Hepatocyte (in vitro differentiated cells): ENCODE measurements around the gene YEATS2. TPM values are rescaled to one million over a fixed set of nuclear protein-coding genes. Genes with fewer than 3 reads are reported as not detected.

Source experiments
- DNase-seq: peaks from one replicate; pipeline ENCODE4 v3.0.0-alpha.2; 2016; ENCODE audit warnings: low spot score
- H2AFZ ChIP-seq: fragments of 200-600 bp; sonication (generic); 2 replicates; pipeline ENCODE4 v1.6.0; 2016; ENCODE audit warnings: antibody characterized with exemption, mild to moderate bottlenecking
- H3K27ac ChIP-seq: fragments of 200-600 bp; sonication (generic); 2 replicates; pipeline ENCODE4 v1.5.1; 2016; ENCODE audit warnings: mild to moderate bottlenecking
- H3K27me3 ChIP-seq: fragments of 200-600 bp; sonication (generic); 2 replicates; pipeline ENCODE4 v1.6.1; 2016
- H3K36me3 ChIP-seq: fragments of 200-600 bp; sonication (generic); replicated peaks from 2 replicates; pipeline ENCODE4 v1.5.1; 2016; ENCODE audit warnings: low read depth; ENCODE audit not compliant: insufficient read depth
- H3K4me1 ChIP-seq: fragments of 200-600 bp; sonication (generic); 2 replicates; pipeline ENCODE4 v1.5.1; 2016; ENCODE audit warnings: mild to moderate bottlenecking, moderate library complexity; ENCODE audit not compliant: insufficient read depth
- H3K4me2 ChIP-seq: fragments of 200-600 bp; sonication (generic); 2 replicates; pipeline ENCODE4 v1.6.0; 2016
- H3K4me3 ChIP-seq: fragments of 200-600 bp; sonication (generic); 2 replicates; pipeline ENCODE4 v1.5.1; 2016; ENCODE audit warnings: mild to moderate bottlenecking
- H3K79me2 ChIP-seq: fragments of 200-600 bp; sonication (generic); 2 replicates; pipeline ENCODE4 v1.6.0; 2017; ENCODE audit warnings: mild to moderate bottlenecking
- H3K9me2 ChIP-seq: fragments of 200-600 bp; sonication (generic); replicated peaks from 2 replicates; pipeline ENCODE4 v1.6.0; 2017; ENCODE audit warnings: mild to moderate bottlenecking; ENCODE audit not compliant: insufficient read depth
- H3K9me3 ChIP-seq: fragments of 200-600 bp; sonication (generic); 2 replicates; pipeline ENCODE4 v1.5.1; 2016; ENCODE audit warnings: low read depth, mild to moderate bottlenecking
- H4K20me1 ChIP-seq: fragments of 200-600 bp; sonication (generic); 2 replicates; pipeline ENCODE4 v1.6.0; 2016; ENCODE audit warnings: mild to moderate bottlenecking; ENCODE audit not compliant: insufficient read depth, poor library complexity, severe bottlenecking
- EZH2 ChIP-seq: fragments of 200-600 bp; sonication (generic); IDR thresholded peaks from 2 replicates; pipeline ENCODE4 v1.6.1; 2016; ENCODE audit warnings: antibody characterized with exemption, mild to moderate bottlenecking, borderline replicate concordance
- EZH2phosphoT487 ChIP-seq: fragments of 200-600 bp; sonication (generic); IDR thresholded peaks from one replicate; pipeline ENCODE4 v1.6.1; 2018; ENCODE audit warnings: antibody characterized with exemption, mild to moderate bottlenecking, low read depth, moderate library complexity; ENCODE audit not compliant: unreplicated experiment, severe bottlenecking
- WGBS: methylation state at CpG from one replicate; pipeline ENCODE4 v1.1.6; 2016; ENCODE audit warnings: low lambda C conversion rate; ENCODE audit errors: missing lambda C conversion rate; 5-methylcytosine and 5-hydroxymethylcytosine counted together
- polyA plus RNA-seq: library from polyadenylated mRNA; unstranded; fragments of >200 nt; fragmentation: Nextera tagmentation; extraction: Ambion mirVana; gene quantifications from 2 replicates; pipeline ENCODE4 v1.2.1, GENCODE V29; 2016
- total RNA-seq: library from RNA; depleted of rRNA; stranded (reverse); fragments of >200 nt; gene quantifications from 2 replicates; pipeline ENCODE4 v1.2.3, GENCODE V29; 2014
- TF ChIP-seq, protein P1 (sequence below): fragments of 200-600 bp; sonication (generic); IDR thresholded peaks from 2 replicates; pipeline ENCODE4 v1.5.1; 2016; ENCODE audit warnings: antibody characterized with exemption, mild to moderate bottlenecking; ENCODE audit not compliant: poor library complexity

The YEATS2 gene
- total and polyA plus RNA-seq, 2 experiments from 2014 or later: 12.5 to 21.5 TPM

DNA sequence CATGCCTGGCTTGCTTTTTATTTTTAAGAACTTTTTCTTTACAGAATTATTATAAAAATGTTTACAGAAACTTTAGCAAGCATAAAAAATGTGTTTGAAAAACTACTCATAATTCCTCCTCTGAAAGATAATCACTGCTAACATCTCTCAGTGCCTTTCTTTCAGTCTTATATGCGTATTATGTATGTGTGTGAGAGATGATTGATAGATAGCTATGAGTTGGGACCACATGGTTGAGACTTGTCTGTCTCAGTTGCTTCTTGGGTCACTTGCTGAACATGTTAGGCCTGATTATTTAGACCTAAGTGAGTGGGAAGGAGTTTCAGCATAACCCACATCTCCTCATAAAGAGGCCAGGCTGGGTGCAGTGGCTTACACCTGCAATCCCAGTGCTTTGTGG, 116.6 kb downstream of the YEATS2 start:
- Histone ChIP-seq H3K79me2 (no peaks in the 10 kb centered on the region), H3K27ac (no peak overlapping the region), H3K4me1 (peaks cover 8% of the 10 kb centered on the region), H3K4me2 (no peak overlapping the region), H3K4me3 (no peak overlapping the region), H3K36me3 (no peaks in the 10 kb centered on the region), H3K27me3 (no peaks in the 10 kb centered on the region), H3K9me2 (no peaks in the 10 kb centered on the region), H3K9me3 (no peaks in the 10 kb centered on the region), H4K20me1 (no peaks in the 10 kb centered on the region), H2AFZ (no peak overlapping the region)
- WGBS: 91% methylated on average over 1 of the region's 1 CpG
- TF ChIP-seq, protein P1, sequence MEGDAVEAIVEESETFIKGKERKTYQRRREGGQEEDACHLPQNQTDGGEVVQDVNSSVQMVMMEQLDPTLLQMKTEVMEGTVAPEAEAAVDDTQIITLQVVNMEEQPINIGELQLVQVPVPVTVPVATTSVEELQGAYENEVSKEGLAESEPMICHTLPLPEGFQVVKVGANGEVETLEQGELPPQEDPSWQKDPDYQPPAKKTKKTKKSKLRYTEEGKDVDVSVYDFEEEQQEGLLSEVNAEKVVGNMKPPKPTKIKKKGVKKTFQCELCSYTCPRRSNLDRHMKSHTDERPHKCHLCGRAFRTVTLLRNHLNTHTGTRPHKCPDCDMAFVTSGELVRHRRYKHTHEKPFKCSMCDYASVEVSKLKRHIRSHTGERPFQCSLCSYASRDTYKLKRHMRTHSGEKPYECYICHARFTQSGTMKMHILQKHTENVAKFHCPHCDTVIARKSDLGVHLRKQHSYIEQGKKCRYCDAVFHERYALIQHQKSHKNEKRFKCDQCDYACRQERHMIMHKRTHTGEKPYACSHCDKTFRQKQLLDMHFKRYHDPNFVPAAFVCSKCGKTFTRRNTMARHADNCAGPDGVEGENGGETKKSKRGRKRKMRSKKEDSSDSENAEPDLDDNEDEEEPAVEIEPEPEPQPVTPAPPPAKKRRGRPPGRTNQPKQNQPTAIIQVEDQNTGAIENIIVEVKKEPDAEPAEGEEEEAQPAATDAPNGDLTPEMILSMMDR: no peak
- TF ChIP-seq EZH2 (no peak), EZH2phosphoT487 (no peak)
- no peak for DNase-seq

DNA sequence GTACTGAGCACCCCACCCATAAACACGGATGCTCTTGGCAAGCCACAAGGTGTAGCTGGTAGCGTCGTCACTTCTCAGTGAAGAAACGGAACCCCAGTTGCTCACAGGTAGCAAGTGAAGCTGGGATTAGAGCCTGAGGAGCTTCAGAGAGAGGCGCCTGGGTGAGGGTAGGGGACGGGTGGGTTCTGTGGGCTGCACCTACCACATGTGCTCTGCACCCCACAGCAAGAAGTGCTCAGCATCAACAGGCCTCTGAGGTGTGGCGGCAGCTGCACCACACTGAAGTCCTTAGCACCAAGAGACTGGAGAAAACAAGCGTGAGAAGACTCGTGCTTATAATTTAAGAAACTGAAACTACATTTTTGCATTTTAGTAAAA, 118.0 kb downstream of the YEATS2 start:
- no peaks in the 10 kb centered on the region for H3K9me3 ChIP-seq
- H3K4me2 ChIP-seq: no peak overlapping the region
- H3K4me3 ChIP-seq: no peak overlapping the region
- TF ChIP-seq, protein P1: no peak
- TF ChIP-seq EZH2 (no peak), EZH2phosphoT487 (no peak)
- H3K27ac ChIP-seq: no peak overlapping the region
- H4K20me1 ChIP-seq: no peaks in the 10 kb centered on the region
- WGBS: 84% methylated on average over 9 of the region's 9 CpGs
- H3K9me2 ChIP-seq: no peaks in the 10 kb centered on the region
- no peak for DNase-seq
- no peaks in the 10 kb centered on the region for H3K4me1 ChIP-seq
- H3K27me3 ChIP-seq: no peaks in the 10 kb centered on the region
- H3K36me3 ChIP-seq: no peaks in the 10 kb centered on the region
- no peak overlapping the region for H2AFZ ChIP-seq
- no peaks in the 10 kb centered on the region for H3K79me2 ChIP-seq

- no peak overlapping the region for H3K4me3 ChIP-seq
- no peaks in the 10 kb centered on the region for H3K79me2 ChIP-seq
- H3K27ac ChIP-seq: no peak overlapping the region
- no peaks in the 10 kb centered on the region for H4K20me1 ChIP-seq
- H3K9me2 ChIP-seq: no peaks in the 10 kb centered on the region
- no peaks in the 10 kb centered on the region for H3K4me1 ChIP-seq
- H2AFZ ChIP-seq: no peak overlapping the region
- WGBS: 88% methylated on average over 12 of the region's 12 CpGs
- no peaks in the 10 kb centered on the region for H3K36me3 ChIP-seq
- H3K4me2 ChIP-seq: no peak overlapping the region
- TF ChIP-seq, protein P1: no peak
- TF ChIP-seq EZH2 (no peak), EZH2phosphoT487 (no peak)
- H3K9me3 ChIP-seq: no peaks in the 10 kb centered on the region
- DNase-seq: no peak
- H3K27me3 ChIP-seq: no peaks in the 10 kb centered on the region
Observed at GRCh38 chr3:183815951-183816475, 118.4 kb downstream of the YEATS2 start.
